Naive thymus-derived CD8-positive, alpha-beta T cell (primary cell): ENCODE measurements around the gene OSBPL6. TPM values are rescaled to one million over a fixed set of nuclear protein-coding genes. Genes with fewer than 3 reads are reported as not detected.
"Not testable (repeated sequence)": the region's sequence is repeated elsewhere in the genome, so short reads cannot be mapped to it uniquely, and the experiment has no call there.

Experiments
- ATAC-seq, 2 donors: fragments of 150-1000 bp; cut with Tn5 transposase in 1 of 2; sonication (Bioruptor Pico), chemical (Tn5 transposase) in 1 of 2; 1 replicate in 1 of 2; 2 replicates in 1 of 2; pipeline ENCODE4 v1.10.0; 2021; ENCODE audit warnings: mild to moderate bottlenecking in 2 of 2, moderate library complexity in 2 of 2
- POLR2A ChIA-PET: fragments of 350-600 bp; sonication (Branson Sonifier 250); formaldehyde crosslinking; loops from one replicate; lab custom pipeline; 2021; ENCODE audit warnings: antibody characterized with exemption; lab: Charles Lee
- DNase-seq, 10 donors: peaks; one replicate each; pipeline versions ENCODE4 v3.0.0 to v3.0.0-alpha.2; 2020 to 2022
- H3K27ac Mint-ChIP-seq, 10 donors: one replicate each; pipeline ENCODE4 v1.8.0; 2020 to 2022; ENCODE audit warnings: mild to moderate bottlenecking in 10 of 10, mixed read lengths in 10 of 10, moderate library complexity in 4 of 10, inconsistent platforms in 1 of 10
- H3K27me3 Mint-ChIP-seq, 5 donors: one replicate each; pipeline ENCODE4 v1.8.0; 2021 to 2022; ENCODE audit warnings: mixed read lengths in 5 of 5
- H3K36me3 Mint-ChIP-seq, 3 donors: one replicate each; pipeline ENCODE4 v1.8.0; 2020 to 2022; ENCODE audit warnings: mixed read lengths in 3 of 3, mild to moderate bottlenecking in 2 of 3, inconsistent platforms in 1 of 3
- H3K4me1 Mint-ChIP-seq, 4 donors: one replicate each; pipeline ENCODE4 v1.8.0; 2021 to 2022; ENCODE audit warnings: mixed read lengths in 4 of 4
- H3K4me3 Mint-ChIP-seq, 10 donors: one replicate each; pipeline ENCODE4 v1.8.0; 2020 to 2022; ENCODE audit warnings: mild to moderate bottlenecking in 10 of 10, mixed read lengths in 10 of 10, moderate library complexity in 6 of 10, inconsistent platforms in 1 of 10
- H3K9me3 Mint-ChIP-seq, 9 donors: one replicate each; pipeline ENCODE4 v1.8.0; 2020 to 2022; ENCODE audit warnings: mixed read lengths in 9 of 9, mild to moderate bottlenecking in 3 of 9, inconsistent platforms in 1 of 9, moderate library complexity in 1 of 9
- polyA plus RNA-seq, 3 donors: library from polyadenylated mRNA; unstranded; fragments of 300-500 nt; fragmentation: Illumina TruSeq; gene quantifications; one replicate each; pipeline ENCODE4 v1.2.3, GENCODE V29; 2021
- total RNA-seq, 8 experiments: library from RNA in 2 of 8; stranded (reverse) in 2 of 8; gene quantifications; one replicate each; pipeline ENCODE4 v1.2.3 and lab custom pipeline; 2021 to 2026

The OSBPL6 gene
- total RNA-seq, result under 1 TPM in 1 of 2 experiments, not detected in 1; 0.16 TPM
- under 1 TPM in 1 of 3 donors, not detected in 2; 0.67 TPM for polyA plus RNA-seq
- total RNA-seq (lab: John Stamatoyannopoulos, UW), result 0 to 2.9 (median 0.56) reads per million in 6 experiments

GRCh38 chr2:178193823-178194599 is at the start of gene OSBPL6:
TSS of gene OSBPL6 (plus strand) at chr2:178194512. CDS start at chr2:178306185, 111,673 bp downstream.
- Mint-ChIP-seq H3K36me3 (no peaks in the 10 kb centered on the region), H3K4me3 (peak within 1 kb of the TSS; percentile 60 to 82 (median 78)), H3K4me1 (peaks cover 3 to 13% (median 9%) of the 10 kb centered on the region in 4 donors), H3K27me3 (peaks cover 32 to 52% (median 42%) of the 10 kb centered on the region in 5 donors), H3K9me3 (peaks cover 0 to 2% (median 0%) of the 10 kb centered on the region in 9 donors), H3K27ac (peak within 1 kb of the TSS in 1 of 10 donors; percentile 46)
- POLR2A ChIA-PET, result no interaction called here
- ATAC-seq, result peak; percentile 79 to 90
- peak; percentile 8 to 64 (median 32) for DNase-seq

- peaks cover 0 to 21% (median 7%) of the 10 kb centered on the region in 9 donors for H3K9me3 Mint-ChIP-seq
- H3K27ac Mint-ChIP-seq, result no peak overlapping the region
- peaks cover 18 to 36% (median 29%) of the 10 kb centered on the region in 5 donors for H3K27me3 Mint-ChIP-seq
- H3K36me3 Mint-ChIP-seq, result peaks cover 0 to 11% (median 0%) of the 10 kb centered on the region in 3 donors
- no peaks in the 10 kb centered on the region for H3K4me1 Mint-ChIP-seq
- POLR2A ChIA-PET, result no interaction called here
- ATAC-seq (no peak), DNase-seq (no peak)
- no peak overlapping the region for H3K4me3 Mint-ChIP-seq
Measured at GRCh38 chr2:178152033-178152432, 42.3 kb upstream of the OSBPL6 start.

- POLR2A ChIA-PET, result no interaction called here
Measured at GRCh38 chr2:178152542-178152941, 41.8 kb upstream of the OSBPL6 start.

GRCh38 chr2:178152977-178153376 is 41.3 kb upstream of the OSBPL6 start:
- peaks cover 0 to 21% (median 7%) of the 10 kb centered on the region in 9 donors for H3K9me3 Mint-ChIP-seq
- ATAC-seq, result no peak

More at GRCh38 chr2:178152542-178152941, 41.8 kb upstream of the OSBPL6 start:
- peaks cover 18 to 32% (median 29%) of the 10 kb centered on the region in 5 donors for H3K27me3 Mint-ChIP-seq
- peaks cover 0 to 11% (median 0%) of the 10 kb centered on the region in 3 donors for H3K36me3 Mint-ChIP-seq
- ATAC-seq (no peak), DNase-seq (no peak)
- peaks cover 0 to 21% (median 7%) of the 10 kb centered on the region in 9 donors for H3K9me3 Mint-ChIP-seq
- H3K27ac Mint-ChIP-seq, result no peak overlapping the region
- no peaks in the 10 kb centered on the region for H3K4me1 Mint-ChIP-seq
- H3K4me3 Mint-ChIP-seq, result no peak overlapping the region

GRCh38 chr2:178153878-178154277 is 40.4 kb upstream of the OSBPL6 start:
- H3K4me1 Mint-ChIP-seq, DNase-seq, H3K4me3 Mint-ChIP-seq, POLR2A ChIA-PET, H3K27ac Mint-ChIP-seq, ATAC-seq: not testable (repeated sequence)
- Mint-ChIP-seq H3K36me3 (peaks cover 0 to 11% (median 0%) of the 10 kb centered on the region in 3 donors), H3K27me3 (peaks cover 15 to 35% (median 23%) of the 10 kb centered on the region in 5 donors), H3K9me3 (peaks cover 0 to 21% (median 7%) of the 10 kb centered on the region in 9 donors)

More at GRCh38 chr2:178152977-178153376, 41.3 kb upstream of the OSBPL6 start:
- Mint-ChIP-seq H3K36me3 (peaks cover 0 to 11% (median 0%) of the 10 kb centered on the region in 3 donors), H3K4me3 (no peak overlapping the region), H3K27me3 (peaks cover 18 to 31% (median 26%) of the 10 kb centered on the region in 5 donors), H3K27ac (no peak overlapping the region), H3K4me1 (no peaks in the 10 kb centered on the region)
- DNase-seq, result no peak
- POLR2A ChIA-PET, result no interaction called here

GRCh38 chr2:178155524-178155923 is 38.8 kb upstream of the OSBPL6 start:
- no peak overlapping the region for H3K27ac Mint-ChIP-seq
- POLR2A ChIA-PET, result no interaction called here
- H3K4me3 Mint-ChIP-seq, result no peak overlapping the region
- H3K27me3 Mint-ChIP-seq, result peaks cover 11 to 45% (median 12%) of the 10 kb centered on the region in 5 donors
- DNase-seq (no peak), ATAC-seq (no peak)
- peaks cover 0 to 21% (median 7%) of the 10 kb centered on the region in 9 donors for H3K9me3 Mint-ChIP-seq
- H3K4me1 Mint-ChIP-seq, result no peaks in the 10 kb centered on the region
- H3K36me3 Mint-ChIP-seq, result peaks cover 0 to 11% (median 0%) of the 10 kb centered on the region in 3 donors

GRCh38 chr2:178157574-178157973 is 36.7 kb upstream of the OSBPL6 start:
- H3K9me3 Mint-ChIP-seq, result peaks cover 0 to 21% (median 7%) of the 10 kb centered on the region in 9 donors
- no peak for ATAC-seq

GRCh38 chr2:178159966-178160365 is 34.3 kb upstream of the OSBPL6 start:
- Mint-ChIP-seq H3K9me3 (peaks cover 0 to 9% (median 5%) of the 10 kb centered on the region in 9 donors), H3K4me3 (no peak overlapping the region)

More at GRCh38 chr2:178157574-178157973, 36.7 kb upstream of the OSBPL6 start:
- peaks cover 0 to 11% (median 0%) of the 10 kb centered on the region in 3 donors for H3K36me3 Mint-ChIP-seq
- no peaks in the 10 kb centered on the region for H3K4me1 Mint-ChIP-seq
- H3K27ac Mint-ChIP-seq, result no peak overlapping the region
- POLR2A ChIA-PET, result no interaction called here
- H3K4me3 Mint-ChIP-seq, result no peak overlapping the region
- DNase-seq, result no peak
- peaks cover 13 to 51% (median 20%) of the 10 kb centered on the region in 5 donors for H3K27me3 Mint-ChIP-seq

GRCh38 chr2:178160601-178161000 is 33.7 kb upstream of the OSBPL6 start:
- ATAC-seq (no peak), DNase-seq (no peak)
- Mint-ChIP-seq H3K36me3 (peaks cover 0 to 2% (median 0%) of the 10 kb centered on the region in 3 donors), H3K4me1 (no peaks in the 10 kb centered on the region), H3K9me3 (peaks cover 0 to 2% (median under 1%) of the 10 kb centered on the region in 9 donors), H3K27me3 (peaks cover 7 to 39% (median 17%) of the 10 kb centered on the region in 5 donors), H3K4me3 (no peak overlapping the region), H3K27ac (no peak overlapping the region)
- POLR2A ChIA-PET, result no interaction called here

More at GRCh38 chr2:178159966-178160365, 34.3 kb upstream of the OSBPL6 start:
- H3K4me1 Mint-ChIP-seq, result no peaks in the 10 kb centered on the region
- no peak overlapping the region for H3K27ac Mint-ChIP-seq
- DNase-seq, result no peak
- H3K27me3 Mint-ChIP-seq, result peaks cover 9 to 46% (median 22%) of the 10 kb centered on the region in 5 donors
- peaks cover 0 to 8% (median 0%) of the 10 kb centered on the region in 3 donors for H3K36me3 Mint-ChIP-seq
- POLR2A ChIA-PET, result no interaction called here
- ATAC-seq, result no peak

- no peak for DNase-seq
- ATAC-seq, result no peak
- Mint-ChIP-seq H3K27ac (peak overlapping the region in 1 of 10 donors; percentile 53), H3K27me3 (peaks cover 7 to 27% (median 16%) of the 10 kb centered on the region in 5 donors), H3K4me3 (no peak overlapping the region), H3K4me1 (no peaks in the 10 kb centered on the region), H3K9me3 (no peaks in the 10 kb centered on the region), H3K36me3 (no peaks in the 10 kb centered on the region)
- POLR2A ChIA-PET, result no interaction called here
Measured at GRCh38 chr2:178163395-178163794, 30.9 kb upstream of the OSBPL6 start.

GRCh38 chr2:178163911-178164310 is 30.4 kb upstream of the OSBPL6 start:
- no peaks in the 10 kb centered on the region for H3K9me3 Mint-ChIP-seq
- ATAC-seq (no peak), DNase-seq (no peak)
- H3K36me3 Mint-ChIP-seq, result no peaks in the 10 kb centered on the region
- H3K27ac Mint-ChIP-seq, result no peak overlapping the region
- peaks cover 7 to 22% (median 16%) of the 10 kb centered on the region in 5 donors for H3K27me3 Mint-ChIP-seq
- no peak overlapping the region for H3K4me3 Mint-ChIP-seq
- POLR2A ChIA-PET, result no interaction called here
- H3K4me1 Mint-ChIP-seq, result no peaks in the 10 kb centered on the region

- POLR2A ChIA-PET, result no interaction called here
- Mint-ChIP-seq H3K4me1 (no peaks in the 10 kb centered on the region), H3K27ac (no peak overlapping the region), H3K9me3 (peaks cover 0 to 7% (median 0%) of the 10 kb centered on the region in 9 donors), H3K36me3 (peaks cover 0 to 4% (median 0%) of the 10 kb centered on the region in 3 donors), H3K27me3 (peaks cover 13 to 21% (median 16%) of the 10 kb centered on the region in 5 donors), H3K4me3 (no peak overlapping the region)
- no peak for ATAC-seq
- no peak for DNase-seq
Measured at GRCh38 chr2:178173657-178174056, 20.7 kb upstream of the OSBPL6 start.
